Vagina (tissue), 2 donors: ENCODE data around the gene DOCK4.

Experiments
- CTCF ChIP-seq, 3 experiments: fragments of 450-650 bp in 2 of 3; fragments of 200-600 bp in 1 of 3; sonication (generic) in 1 of 3; IDR thresholded peaks; one replicate each; pipeline ENCODE4 v1.5.1; 2017 to 2019; ENCODE audit warnings: antibody characterized with exemption in 3 of 3, mild to moderate bottlenecking in 2 of 3, moderate library complexity in 2 of 3
- POLR2A ChIP-seq, 2 donors: fragments of 450-650 bp; IDR thresholded peaks; one replicate each; pipeline ENCODE4 v1.6.1; 2017; ENCODE audit warnings: antibody characterized with exemption in 2 of 2, mild to moderate bottlenecking in 2 of 2, moderate library complexity in 2 of 2

DNA sequence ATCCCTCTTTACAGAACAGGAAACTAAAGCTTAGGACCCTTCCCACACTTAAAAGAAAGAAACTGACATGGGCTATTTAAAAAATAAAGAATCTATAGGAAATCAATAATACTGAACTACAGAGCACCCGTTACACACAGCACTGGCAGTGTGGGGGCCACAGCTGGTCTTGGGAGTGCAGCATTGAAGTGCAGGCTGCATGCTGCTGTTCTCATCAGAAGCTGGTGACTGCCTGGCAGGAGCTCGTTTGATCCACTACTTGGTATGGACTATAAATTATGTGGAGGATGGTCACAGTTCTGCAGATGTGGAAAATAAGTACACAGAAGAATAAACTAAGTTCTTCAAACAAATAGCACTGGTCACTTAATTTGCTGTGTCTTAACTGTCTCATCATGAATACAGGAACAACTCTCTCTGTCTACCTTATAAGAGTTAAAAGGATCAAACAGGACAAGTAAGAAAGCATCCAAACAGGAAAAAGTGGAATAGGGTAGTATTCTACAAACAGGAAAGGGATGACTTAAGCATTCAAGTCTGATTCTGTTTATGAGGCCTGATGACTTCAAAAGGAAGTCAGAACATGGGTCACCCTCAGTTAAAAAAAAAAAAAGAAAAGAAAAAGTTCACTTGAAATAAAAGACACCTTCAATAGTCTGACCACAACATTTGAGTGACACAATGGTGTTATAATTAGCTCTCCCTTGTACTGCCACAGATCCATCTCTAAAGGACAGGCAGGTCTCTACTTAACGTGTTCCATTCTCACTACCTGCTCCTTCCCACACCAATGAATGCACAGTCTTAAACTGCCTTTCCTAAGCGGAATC lies 21.0 kb downstream of the DOCK4 start:
- TF ChIP-seq CTCF (IDR thresholded peaks at IDR 0.05) (no peak), POLR2A (IDR thresholded peaks at IDR 0.05) (no peak)
